Neural progenitor cell (in vitro differentiated cells): Measurements from ENCODE around the gene CD300A. TPM values are rescaled to one million over a fixed set of nuclear protein-coding genes. Genes with fewer than 3 reads are reported as not detected.

Experiments
- DNase-seq: peaks from one replicate; pipeline ENCODE4 v3.0.0-alpha.2; 2016; ENCODE audit warnings: low spot score
- H2AFZ ChIP-seq: fragments of 200-600 bp; sonication (generic); replicated peaks from 2 replicates; pipeline ENCODE4 v1.6.1; 2016; ENCODE audit warnings: antibody characterized with exemption
- H3F3A ChIP-seq: fragments of 200-600 bp; sonication (generic); 2 replicates; pipeline ENCODE4 v1.6.1; 2016; ENCODE audit warnings: antibody characterized with exemption, low read depth
- H3K27ac ChIP-seq: fragments of 200-600 bp; sonication (generic); 2 replicates; pipeline ENCODE4 v1.5.1; 2016; ENCODE audit warnings: mild to moderate bottlenecking
- H3K27me3 ChIP-seq: fragments of 200-600 bp; sonication (generic); 2 replicates; pipeline ENCODE4 v1.6.1; 2016; ENCODE audit warnings: mild to moderate bottlenecking, moderate library complexity
- H3K36me3 ChIP-seq: fragments of 200-600 bp; sonication (generic); 2 replicates; pipeline ENCODE4 v1.5.1; 2016
- H3K4me1 ChIP-seq: fragments of 200-600 bp; sonication (generic); 2 replicates; pipeline ENCODE4 v1.6.1; 2016; ENCODE audit warnings: mixed run types
- H3K4me2 ChIP-seq: fragments of 200-600 bp; sonication (generic); 2 replicates; pipeline ENCODE4 v1.6.1; 2016
- H3K4me3 ChIP-seq: fragments of 200-600 bp; sonication (generic); 2 replicates; pipeline ENCODE4 v1.5.1; 2016
- H3K79me2 ChIP-seq: fragments of 200-600 bp; sonication (generic); 2 replicates; pipeline ENCODE4 v1.6.1; 2016; ENCODE audit warnings: low read depth
- H3K9ac ChIP-seq: fragments of 200-600 bp; sonication (generic); 2 replicates; pipeline ENCODE4 v1.6.1; 2016
- H3K9me3 ChIP-seq: fragments of 200-600 bp; sonication (generic); 2 replicates; pipeline ENCODE4 v1.5.1; 2016; ENCODE audit warnings: low read depth
- H4K20me1 ChIP-seq: fragments of 200-600 bp; sonication (generic); 2 replicates; pipeline ENCODE4 v1.6.1; 2016; ENCODE audit warnings: low read depth
- H3K27ac Mint-ChIP-seq: 3 replicates; pipeline ENCODE4 v1.8.0; 2021; ENCODE audit warnings: mixed read lengths
- H3K27me3 Mint-ChIP-seq: 2 replicates; pipeline ENCODE4 v1.8.0; 2022; ENCODE audit warnings: low read depth, mild to moderate bottlenecking, inconsistent platforms, moderate library complexity, mixed read lengths; ENCODE audit not compliant: insufficient read depth
- H3K36me3 Mint-ChIP-seq: 3 replicates; pipeline ENCODE4 v1.8.0; 2021; ENCODE audit warnings: mixed read lengths
- H3K4me1 Mint-ChIP-seq: 3 replicates; pipeline ENCODE4 v1.8.0; 2021; ENCODE audit warnings: mixed read lengths
- H3K4me3 Mint-ChIP-seq: 3 replicates; pipeline ENCODE4 v1.8.0; 2021; ENCODE audit warnings: mild to moderate bottlenecking, moderate library complexity, mixed read lengths
- H3K9me3 Mint-ChIP-seq: 3 replicates; pipeline ENCODE4 v1.8.0; 2020; ENCODE audit warnings: mixed read lengths
- CTCF ChIP-seq: fragments of 200-600 bp; sonication (generic); IDR thresholded peaks from 2 replicates; pipeline ENCODE4 v1.5.1; 2017; ENCODE audit warnings: antibody characterized with exemption, mild to moderate bottlenecking
- EZH2 ChIP-seq: fragments of 200-600 bp; sonication (generic); IDR thresholded peaks from 2 replicates; pipeline ENCODE4 v1.6.1; 2017; ENCODE audit warnings: antibody characterized with exemption, mild to moderate bottlenecking, moderate library complexity
- EZH2phosphoT487 ChIP-seq: fragments of 200-600 bp; sonication (generic); IDR thresholded peaks from 2 replicates; pipeline ENCODE4 v1.6.1; 2017; ENCODE audit warnings: antibody characterized with exemption
- total RNA-seq: library from RNA; depleted of rRNA; stranded (reverse); fragments of >200 nt; gene quantifications from 2 replicates; pipeline ENCODE4 v1.2.3, GENCODE V29; 2015; ENCODE audit warnings: low replicate concordance

The CD300A gene
- total RNA-seq, 1 donor from 2014 or later: not detected

GRCh38 chr17:74443516-74444296 is 22.7 kb upstream of the CD300A start:
- H3K27me3 ChIP-seq: no peaks in the 10 kb centered on the region
- H3K27ac ChIP-seq: no peak overlapping the region
- peaks cover 16% of the 10 kb centered on the region for H3F3A ChIP-seq
- no peaks in the 10 kb centered on the region for H3K79me2 ChIP-seq
- no peak for TF ChIP-seq CTCF
- no peak for TF ChIP-seq EZH2
- no peak for TF ChIP-seq EZH2phosphoT487
- H3K9me3 ChIP-seq: no peaks in the 10 kb centered on the region
- Mint-ChIP-seq H3K4me1 (peaks cover 34% of the 10 kb centered on the region), H3K9me3 (peaks cover 10% of the 10 kb centered on the region), H3K36me3 (peaks cover 5% of the 10 kb centered on the region), H3K27me3 (peaks cover 16% of the 10 kb centered on the region), H3K4me3 (no peak overlapping the region), H3K27ac (no peak overlapping the region)
- H3K4me2 ChIP-seq: peak overlapping the region; percentile 42
- no peak for DNase-seq
- no peaks in the 10 kb centered on the region for H3K36me3 ChIP-seq
- H3K4me3 ChIP-seq: no peak overlapping the region
- peaks cover 20% of the 10 kb centered on the region for H3K4me1 ChIP-seq
- no peak overlapping the region for H3K9ac ChIP-seq
- H2AFZ ChIP-seq: no peak overlapping the region
- peaks cover 13% of the 10 kb centered on the region for H4K20me1 ChIP-seq

- Mint-ChIP-seq H3K27ac (no peak overlapping the region), H3K4me3 (peak overlapping the region; percentile 13), H3K27me3 (peaks cover 13% of the 10 kb centered on the region), H3K4me1 (peaks cover 34% of the 10 kb centered on the region), H3K9me3 (peaks cover 4% of the 10 kb centered on the region), H3K36me3 (peaks cover 3% of the 10 kb centered on the region)
- peak overlapping the region; percentile 42 for H3K4me2 ChIP-seq
- no peak overlapping the region for H3K27ac ChIP-seq
- no peaks in the 10 kb centered on the region for H3K79me2 ChIP-seq
- DNase-seq: no peak
- no peak overlapping the region for H3K9ac ChIP-seq
- H2AFZ ChIP-seq: no peak overlapping the region
- peaks cover 13% of the 10 kb centered on the region for H4K20me1 ChIP-seq
- no peak for TF ChIP-seq EZH2phosphoT487
- no peak for TF ChIP-seq EZH2
- TF ChIP-seq CTCF: no peak
- H3F3A ChIP-seq: peaks cover 16% of the 10 kb centered on the region
- H3K27me3 ChIP-seq: no peaks in the 10 kb centered on the region
- no peaks in the 10 kb centered on the region for H3K9me3 ChIP-seq
- peaks cover 20% of the 10 kb centered on the region for H3K4me1 ChIP-seq
- no peaks in the 10 kb centered on the region for H3K36me3 ChIP-seq
- no peak overlapping the region for H3K4me3 ChIP-seq
Measured at GRCh38 chr17:74444406-74444805, 22.0 kb upstream of the CD300A start.

GRCh38 chr17:74445158-74445557 is 21.3 kb upstream of the CD300A start:
- H3K27me3 Mint-ChIP-seq: peaks cover 13% of the 10 kb centered on the region
- Histone ChIP-seq H3K4me2 (no peak overlapping the region), H3K79me2 (no peaks in the 10 kb centered on the region), H3K27ac (no peak overlapping the region), H3F3A (peaks cover 16% of the 10 kb centered on the region), H3K9ac (no peak overlapping the region), H3K36me3 (no peaks in the 10 kb centered on the region), H4K20me1 (peaks cover 13% of the 10 kb centered on the region), H3K4me3 (no peak overlapping the region), H3K27me3 (no peaks in the 10 kb centered on the region), H3K4me1 (peaks cover 20% of the 10 kb centered on the region), H3K9me3 (no peaks in the 10 kb centered on the region), H2AFZ (no peak overlapping the region)
- TF ChIP-seq CTCF (no peak), EZH2phosphoT487 (no peak)
- H3K27ac Mint-ChIP-seq: no peak overlapping the region
- H3K9me3 Mint-ChIP-seq: peaks cover 4% of the 10 kb centered on the region
- H3K4me1 Mint-ChIP-seq: peaks cover 34% of the 10 kb centered on the region
- H3K4me3 Mint-ChIP-seq: no peak overlapping the region
- peaks cover 3% of the 10 kb centered on the region for H3K36me3 Mint-ChIP-seq
- DNase-seq: no peak
